ENCODE data around the gene SNX33.
"Not testable (repeated sequence)": the region's sequence is repeated elsewhere in the genome, so short reads cannot be mapped to it uniquely, and the experiment has no call there.

The SNX33 gene

GRCh38 chr15:75680007-75680789, 32.5 kb downstream of the SNX33 start:
- H3K4me3 ChIP-seq (ENCODE audit: low read length) = no peak overlapping the region
- DNase-seq (ENCODE audit: low read depth) = no peak
- TF ChIP-seq CTCF (conservative IDR thresholded peaks at IDR 0.05; ENCODE audit: low read depth, low read length) = no peak

- TF ChIP-seq CTCF (conservative IDR thresholded peaks at IDR 0.05; ENCODE audit: low read depth, low read length) = no peak
- H3K4me3 ChIP-seq (ENCODE audit: low read length) = no peak overlapping the region
- DNase-seq (ENCODE audit: low read depth) = no peak
Measured at GRCh38 chr15:75682181-75683135, 34.7 kb downstream of the SNX33 start.

GRCh38 chr15:75683646-75684312, 36.1 kb downstream of the SNX33 start:
- TF ChIP-seq CTCF (conservative IDR thresholded peaks at IDR 0.05; ENCODE audit: low read depth, low read length) = peak; percentile 78
- H3K4me3 ChIP-seq (ENCODE audit: low read length); DNase-seq (ENCODE audit: low read depth): not testable (repeated sequence)

GRCh38 chr15:75684648-75685047, 36.9 kb downstream of the SNX33 start:
- DNase-seq (ENCODE audit: low read depth) = no peak
- no peak overlapping the region for H3K4me3 ChIP-seq (ENCODE audit: low read length)
- no peak for TF ChIP-seq CTCF (conservative IDR thresholded peaks at IDR 0.05; ENCODE audit: low read depth, low read length)

GRCh38 chr15:75685195-75685594, 37.5 kb downstream of the SNX33 start:
- H3K4me3 ChIP-seq (ENCODE audit: low read length) = no peak overlapping the region
- no peak for TF ChIP-seq CTCF (conservative IDR thresholded peaks at IDR 0.05; ENCODE audit: low read depth, low read length)
- no peak for DNase-seq (ENCODE audit: low read depth)

- TF ChIP-seq CTCF (conservative IDR thresholded peaks at IDR 0.05; ENCODE audit: low read depth, low read length) = peak; percentile 64
- not testable (repeated sequence) for DNase-seq (ENCODE audit: low read depth); H3K4me3 ChIP-seq (ENCODE audit: low read length)
Measured at GRCh38 chr15:75686212-75686642, 38.5 kb downstream of the SNX33 start.
